Mucosa of descending colon (tissue), 3 donors: Measurements from ENCODE around the gene TRAFD1. TPM values are rescaled to one million over a fixed set of nuclear protein-coding genes. Genes with fewer than 3 reads are reported as not detected.

Experiments
- ATAC-seq: fragments of 200-7000 bp; cut with Tn5 transposase; one replicate; pipeline ENCODE4 v1.9.1; 2020; ENCODE audit warnings: mild to moderate bottlenecking, moderate library complexity
- DNase-seq, 3 donors: peaks; one replicate each; pipeline ENCODE4 v3.0.0-alpha.2; 2020
- H3K36me3 ChIP-seq: fragments of 200-600 bp; one replicate; pipeline ENCODE4 v1.8.0; 2021; ENCODE audit warnings: low read depth, mild to moderate bottlenecking
- H3K4me1 ChIP-seq: fragments of 200-600 bp; one replicate; pipeline ENCODE4 v1.8.0; 2021; ENCODE audit warnings: low read depth, mild to moderate bottlenecking
- H3K4me3 ChIP-seq: fragments of 200-600 bp; one replicate; pipeline ENCODE4 v1.8.0; 2021; ENCODE audit warnings: mild to moderate bottlenecking
- H3K9me3 ChIP-seq: fragments of 200-600 bp; one replicate; pipeline ENCODE4 v1.8.0; 2021; ENCODE audit warnings: mild to moderate bottlenecking
- CTCF ChIP-seq: fragments of 200-600 bp; IDR thresholded peaks from one replicate; pipeline ENCODE4 v1.8.0; 2022; ENCODE audit warnings: antibody characterized with exemption, mild to moderate bottlenecking
- intact Hi-C, 2 donors: fragments of 100-400 bp; cut with DNase I in 1 of 2; cut with micrococcal nuclease in 1 of 2; formaldehyde crosslinking; loops; one replicate each; pipeline versions ENCODE4 v1.11.0 to v1.11.1; 2022; cut with DNase I, micrococcal nuclease
- total RNA-seq, 3 donors: library from RNA; stranded (reverse); fragmentation: NEBNext Ultra II Directional in 2 of 3; extraction: Animal tissue kit (Norgen Biotek cat#: 25700) in 2 of 3; gene quantifications; one replicate each; pipeline versions ENCODE4 v1.2.1 to v1.2.4, GENCODE V29; 2021 to 2023
- donor health status: DM: no; HTN: no; CAD: no; lungs with moderate emphysema.
- donor health status: DM: no; HTN: no; CAD: no.
- donor health status: DM: no; HTN: yes; CAD: no.

The TRAFD1 gene
- total RNA-seq, 3 donors from 2014 or later: 34.0 to 59.6 (median 35.9) TPM

- Histone ChIP-seq H3K9me3 (no peaks in the 10 kb centered on the region), H3K4me3 (no peak overlapping the region), H3K36me3 (peaks cover 4% of the 10 kb centered on the region), H3K4me1 (no peaks in the 10 kb centered on the region)
- no peak for ATAC-seq
- TF ChIP-seq CTCF: no peak
- intact Hi-C loops: no loop called here
- DNase-seq: no peak
Measured at GRCh38 chr12:112161711-112162110, 36.4 kb downstream of the TRAFD1 start.

GRCh38 chr12:112162241-112162790 is 37.0 kb downstream of the TRAFD1 start:
- Histone ChIP-seq H3K4me1 (no peaks in the 10 kb centered on the region), H3K4me3 (no peak overlapping the region), H3K36me3 (peaks cover 4% of the 10 kb centered on the region), H3K9me3 (no peaks in the 10 kb centered on the region)
- ATAC-seq: no peak
- no peak for DNase-seq
- TF ChIP-seq CTCF: no peak
- intact Hi-C loops: no loop called here

- Histone ChIP-seq H3K4me1 (no peaks in the 10 kb centered on the region), H3K4me3 (no peak overlapping the region), H3K9me3 (no peaks in the 10 kb centered on the region), H3K36me3 (peaks cover 4% of the 10 kb centered on the region)
- intact Hi-C loops: no loop called here
- TF ChIP-seq CTCF: no peak
- no peak for ATAC-seq
- no peak for DNase-seq
Measured at GRCh38 chr12:112163056-112163455, 37.7 kb downstream of the TRAFD1 start.

- Histone ChIP-seq H3K36me3 (peaks cover 4% of the 10 kb centered on the region), H3K4me1 (no peaks in the 10 kb centered on the region), H3K4me3 (no peak overlapping the region), H3K9me3 (no peaks in the 10 kb centered on the region)
- DNase-seq: no peak
- intact Hi-C loops: no loop called here
- no peak for TF ChIP-seq CTCF
- no peak for ATAC-seq
Measured at GRCh38 chr12:112163471-112163991, 38.2 kb downstream of the TRAFD1 start.

- H3K36me3 ChIP-seq: peaks cover 4% of the 10 kb centered on the region
- ATAC-seq (no peak), DNase-seq (no peak)
- TF ChIP-seq CTCF: no peak
- no peak overlapping the region for H3K4me3 ChIP-seq
- no peaks in the 10 kb centered on the region for H3K9me3 ChIP-seq
- no peaks in the 10 kb centered on the region for H3K4me1 ChIP-seq
- intact Hi-C loops: no loop called here
Measured at GRCh38 chr12:112164011-112164660, 38.8 kb downstream of the TRAFD1 start.
